HepG2 (cell line): Measurements from ENCODE around the gene CNBD2. TPM values are rescaled to one million over a fixed set of nuclear protein-coding genes. Genes with fewer than 3 reads are reported as not detected.

ENCODE experiments used
- CSRNP2 ChIP-seq: sonication (generic); formaldehyde crosslinking; conservative IDR thresholded peaks from 2 replicates; pipeline ENCODE4 v1.8.0; 2022; ENCODE audit warnings: low read depth, missing genetic modification reagents
- ELF1 ChIP-seq: sonication (generic); formaldehyde crosslinking; IDR thresholded peaks from 2 replicates; pipeline ENCODE4 v1.4.0; 2020; ENCODE audit warnings: missing genetic modification reagents
- ETV5 ChIP-seq: IDR thresholded peaks from 2 replicates; pipeline ENCODE4 v1.6.1; 2018; ENCODE audit warnings: missing biosample characterization, missing genetic modification reagents, inconsistent platforms, borderline replicate concordance
- HDAC2 ChIP-seq: sonication (generic); formaldehyde crosslinking; IDR thresholded peaks from 2 replicates; pipeline ENCODE4 v1.4.0; 2020; ENCODE audit warnings: missing genetic modification reagents
- HNRNPLL ChIP-seq: fragments of 200-400 bp; formaldehyde crosslinking; IDR thresholded peaks from 2 replicates; pipeline ENCODE4 v1.6.1; 2017; ENCODE audit warnings: mild to moderate bottlenecking, low read depth, low read length; ENCODE audit not compliant: poor library complexity, severe bottlenecking
- IRF2 ChIP-seq: IDR thresholded peaks from 2 replicates; pipeline ENCODE4 v1.6.1; 2018; ENCODE audit warnings: missing genetic modification reagents, missing compliant biosample characterization
- JUND ChIP-seq: sonication (generic); formaldehyde crosslinking; IDR thresholded peaks from 2 replicates; pipeline ENCODE4 v1.8.0; 2022; ENCODE audit warnings: mild to moderate bottlenecking, missing genetic modification reagents
- KMT2B ChIP-seq: IDR thresholded peaks from 2 replicates; pipeline ENCODE4 v1.6.1; 2016; ENCODE audit warnings: missing genetic modification reagents, missing compliant biosample characterization
- NFIC ChIP-seq: IDR thresholded peaks from 2 replicates; pipeline ENCODE4 v1.6.1; 2012; ENCODE audit warnings: mild to moderate bottlenecking, low read length, inconsistent platforms
- NFYC ChIP-seq: IDR thresholded peaks from 2 replicates; pipeline ENCODE4 v1.6.1; 2016; ENCODE audit warnings: missing genetic modification reagents, missing compliant biosample characterization
- REXO4 ChIP-seq: sonication (generic); formaldehyde crosslinking; IDR thresholded peaks from 2 replicates; pipeline ENCODE4 v1.8.0; 2022; ENCODE audit warnings: missing genetic modification reagents, mild to moderate bottlenecking, borderline replicate concordance
- SMARCC2 ChIP-seq: fragments of 450-650 bp; IDR thresholded peaks from 2 replicates; pipeline ENCODE4 v1.6.1; 2017; ENCODE audit warnings: antibody characterized with exemption, mild to moderate bottlenecking
- SP4 ChIP-seq: sonication (generic); formaldehyde crosslinking; IDR thresholded peaks from 2 replicates; pipeline ENCODE4 v1.8.1; 2023; ENCODE audit warnings: mild to moderate bottlenecking, missing genetic modification reagents
- SSRP1 ChIP-seq: IDR thresholded peaks from 2 replicates; pipeline ENCODE4 v1.6.1; 2016; ENCODE audit warnings: control low read depth
- UBTF ChIP-seq: sonication (generic); formaldehyde crosslinking; IDR thresholded peaks from 2 replicates; pipeline ENCODE4 v1.4.0; 2020; ENCODE audit warnings: mild to moderate bottlenecking, missing genetic modification reagents
- YEATS4 ChIP-seq: sonication (generic); formaldehyde crosslinking; IDR thresholded peaks from 2 replicates; pipeline ENCODE4 v1.4.0; 2020; ENCODE audit warnings: missing genetic modification reagents, borderline replicate concordance
- ZMYM2 ChIP-seq: sonication (generic); formaldehyde crosslinking; IDR thresholded peaks from 2 replicates; pipeline ENCODE4 v1.8.0; 2022; ENCODE audit warnings: mild to moderate bottlenecking, missing genetic modification reagents
- ZNF234 ChIP-seq: sonication (generic); formaldehyde crosslinking; conservative IDR thresholded peaks from 2 replicates; pipeline ENCODE4 v1.5.1; 2020; ENCODE audit warnings: mild to moderate bottlenecking, missing genetic modification reagents
- ZNF496 ChIP-seq: sonication (generic); formaldehyde crosslinking; IDR thresholded peaks from 2 replicates; pipeline ENCODE4 v1.8.1; 2023; ENCODE audit warnings: mild to moderate bottlenecking, moderate library complexity, missing genetic modification reagents; ENCODE audit not compliant: insufficient replicate concordance
- ZNF75D ChIP-seq: sonication (generic); formaldehyde crosslinking; IDR thresholded peaks from 2 replicates; pipeline ENCODE4 v1.8.1; 2023; ENCODE audit warnings: missing genetic modification reagents, mild to moderate bottlenecking, borderline replicate concordance
- ZNF768 ChIP-seq: sonication (generic); formaldehyde crosslinking; IDR thresholded peaks from 2 replicates; pipeline ENCODE4 v1.4.0; 2020; ENCODE audit warnings: missing genetic modification reagents
- polyA plus RNA-seq, 8 experiments: library from polyadenylated mRNA; depleted of rRNA in 3 of 8; stranded (reverse) in 7 of 8; unstranded in 1 of 8; fragments of >200 nt; fragmentation: Illumina TruSeq in 4 of 8; extraction: Trizol in 4 of 8; gene quantifications; 2 replicates each; pipeline versions ENCODE4 v1.2.1 to v1.2.3, GENCODE V29; 2011 to 2016; ENCODE audit warnings: low read depth in 4 of 8, missing spikeins in 1 of 8, mixed read lengths in 1 of 8; ENCODE audit not compliant: insufficient read depth in 1 of 8
- total RNA-seq, 5 experiments: library from RNA; depleted of rRNA; stranded (reverse); fragments of >200 nt; fragmentation: Illumina TruSeq; extraction: Trizol; gene quantifications; 2 replicates each; pipeline ENCODE4 v1.2.3, GENCODE V29; 2016; ENCODE audit warnings: low read depth in 1 of 5
- TF ChIP-seq, protein P1 (sequence below): sonication (generic); formaldehyde crosslinking; IDR thresholded peaks from 2 replicates; pipeline ENCODE4 v1.4.0; 2020; ENCODE audit warnings: low read depth, mild to moderate bottlenecking, missing genetic modification reagents

The CNBD2 gene
- total and polyA plus RNA-seq, 2 of the 13 experiments (the other 11 are each of a cell fraction or from before 2014, with no cell fraction given) = 12.4 to 22.8 TPM

- TF ChIP-seq CSRNP2 (CRISPR knock-in tag) (peak; percentile 66; the same call in 1 of the 2 replicates), REXO4 (CRISPR knock-in tag) (no peak), ZNF234 (no peak; the same call in none of the 2 replicates), ZNF496 (CRISPR knock-in tag) (no peak), ZNF75D (CRISPR knock-in tag) (peak; percentile 92; the same call in 1 of the 2 replicates), ELF1 (CRISPR knock-in tag) (peak; percentile 92), KMT2B (peak; percentile 91), ZMYM2 (no peak), SMARCC2 (no peak), SSRP1 (CRISPR knock-in tag) (peak; percentile 55; the same call in 1 of the 2 replicates), UBTF (peak; percentile 83), ETV5 (CRISPR knock-in tag) (peak; percentile 96), HDAC2 (CRISPR knock-in tag) (peak; percentile 80), ZNF768 (CRISPR knock-in tag) (peak; percentile 75), JUND (peak; percentile 86; the same call in 1 of the 2 replicates), NFIC (peak; percentile 37; the same call in 1 of the 2 replicates), HNRNPLL (peak; percentile 80), NFYC (CRISPR knock-in tag) (no peak), SP4 (CRISPR knock-in tag) (peak; percentile 80), YEATS4 (peak; percentile 99), IRF2 (peak; percentile 97)
- TF ChIP-seq, protein P1, sequence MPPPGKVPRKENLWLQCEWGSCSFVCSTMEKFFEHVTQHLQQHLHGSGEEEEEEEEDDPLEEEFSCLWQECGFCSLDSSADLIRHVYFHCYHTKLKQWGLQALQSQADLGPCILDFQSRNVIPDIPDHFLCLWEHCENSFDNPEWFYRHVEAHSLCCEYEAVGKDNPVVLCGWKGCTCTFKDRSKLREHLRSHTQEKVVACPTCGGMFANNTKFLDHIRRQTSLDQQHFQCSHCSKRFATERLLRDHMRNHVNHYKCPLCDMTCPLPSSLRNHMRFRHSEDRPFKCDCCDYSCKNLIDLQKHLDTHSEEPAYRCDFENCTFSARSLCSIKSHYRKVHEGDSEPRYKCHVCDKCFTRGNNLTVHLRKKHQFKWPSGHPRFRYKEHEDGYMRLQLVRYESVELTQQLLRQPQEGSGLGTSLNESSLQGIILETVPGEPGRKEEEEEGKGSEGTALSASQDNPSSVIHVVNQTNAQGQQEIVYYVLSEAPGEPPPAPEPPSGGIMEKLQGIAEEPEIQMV = peak; percentile 85
Observed at GRCh38 chr20:36050436-36051317, 82.3 kb downstream of the CNBD2 start (continued).
